GM12878 (cell line): ENCODE results near the gene NKAIN4. TPM values are rescaled to one million over a fixed set of nuclear protein-coding genes. Genes with fewer than 3 reads are reported as not detected.

Experiments used
- ATAC-seq: fragments of 200-7000 bp; cut with Tn5 transposase; 3 replicates; pipeline ENCODE4 v1.9.1; 2020; ENCODE audit warnings: mild to moderate bottlenecking, moderate library complexity
- BruUV-seq: library from RNA; stranded (reverse); fragments of 400-500 nt; replicated peaks from 2 replicates; lab custom pipeline; 2021; lab: Mats Ljungman, UMichigan
- CTCF ChIA-PET: fragments of 300-600 bp; sonication (Branson Sonifier 250); formaldehyde crosslinking; extraction: SDS; loops from one replicate; lab custom pipeline; 2021; ENCODE audit warnings: inconsistent platforms; lab: Yijun Ruan, JAX
- POLR2A ChIA-PET: fragments of 350-600 bp; formaldehyde crosslinking; extraction: SDS; loops from one replicate; lab custom pipeline; 2021; ENCODE audit warnings: inconsistent platforms; lab: Charles Lee
- RAD21 ChIA-PET: fragments of 300-600 bp; sonication (Branson Sonifier 250); formaldehyde crosslinking; loops from one replicate; lab custom pipeline; 2023; ENCODE audit warnings: antibody characterized with exemption; ENCODE audit not compliant: unreplicated experiment; lab: Charles Lee
- SMC1A ChIA-PET: fragments of 300-600 bp; sonication (Branson Sonifier 250); formaldehyde crosslinking; loops from one replicate; lab custom pipeline; 2023; ENCODE audit not compliant: unreplicated experiment, uncharacterized antibody; lab: Charles Lee
- DNase-seq: peaks from one replicate; pipeline ENCODE4 v3.0.0-alpha.2; 2011; ENCODE audit warnings: low read depth, low spot score
- FAIRE-seq: peaks from 3 replicates; lab custom pipeline; 2011; peaks lifted over from hg19 to GRCh38; lab: Jason Lieb, UNC
- H2AFZ ChIP-seq: 2 replicates; pipeline ENCODE4 v1.6.0; 2011; ENCODE audit warnings: low read depth, low read length, control low read depth; ENCODE audit not compliant: control insufficient read depth
- H3K27ac ChIP-seq: 2 replicates; pipeline ENCODE4 v1.5.1; 2011; ENCODE audit warnings: control low read depth; ENCODE audit not compliant: control insufficient read depth, insufficient read depth
- H3K27me3 ChIP-seq, 2 experiments: replicated peaks in 1 of 2; 2 replicates each; pipeline versions ENCODE4 v1.6.0 to v1.6.1; 2011; ENCODE audit warnings: low read length in 1 of 2; ENCODE audit not compliant: control insufficient read depth in 2 of 2, insufficient read depth in 2 of 2
- H3K36me3 ChIP-seq, 2 experiments: 2 replicates each; pipeline ENCODE4 v1.5.1; 2011; ENCODE audit warnings: low read length in 1 of 2; ENCODE audit not compliant: control insufficient read depth in 2 of 2, insufficient read depth in 2 of 2
- H3K4me1 ChIP-seq: 2 replicates; pipeline ENCODE4 v1.6.1; 2011; ENCODE audit warnings: mild to moderate bottlenecking, low read length, moderate library complexity, mixed read lengths; ENCODE audit not compliant: control insufficient read depth, insufficient read depth
- H3K4me2 ChIP-seq: 2 replicates; pipeline ENCODE4 v1.6.0; 2011; ENCODE audit warnings: control low read depth; ENCODE audit not compliant: control insufficient read depth, insufficient read depth
- H3K4me3 ChIP-seq: fragments of 200-600 bp; sonication (generic); 2 replicates; pipeline ENCODE4 v1.5.1; 2016
- H3K79me2 ChIP-seq: 2 replicates; pipeline ENCODE4 v1.6.0; 2011; ENCODE audit warnings: low read length; ENCODE audit not compliant: control insufficient read depth, insufficient read depth
- H3K9ac ChIP-seq: 2 replicates; pipeline ENCODE4 v1.8.0; 2011; ENCODE audit warnings: low read length, control low read depth, mixed read lengths; ENCODE audit not compliant: control insufficient read depth, insufficient read depth
- H3K9me3 ChIP-seq: replicated peaks from 3 replicates; pipeline ENCODE4 v1.5.1; 2011; ENCODE audit warnings: mild to moderate bottlenecking, low read length; ENCODE audit not compliant: control insufficient read depth, insufficient read depth
- H4K20me1 ChIP-seq: 2 replicates; pipeline ENCODE4 v1.6.0; 2011; ENCODE audit not compliant: control insufficient read depth, insufficient read depth
- ATF3 ChIP-seq: IDR thresholded peaks from 2 replicates; pipeline ENCODE4 v1.6.1; 2011; ENCODE audit warnings: low read depth, mild to moderate bottlenecking, low read length, moderate library complexity, borderline replicate concordance; ENCODE audit errors: extremely low read depth
- ATF7 ChIP-seq: fragments of 450-650 bp; IDR thresholded peaks from 2 replicates; pipeline ENCODE4 v1.6.1; 2016; ENCODE audit warnings: low read depth, mild to moderate bottlenecking
- E4F1 ChIP-seq: fragments of 450-650 bp; IDR thresholded peaks from 2 replicates; pipeline ENCODE4 v1.6.1; 2018; ENCODE audit warnings: borderline replicate concordance, mild to moderate bottlenecking; ENCODE audit not compliant: partially characterized antibody
- EED ChIP-seq: sonication (generic); IDR thresholded peaks from 2 replicates; pipeline ENCODE4 v1.6.1; 2016; ENCODE audit warnings: antibody characterized with exemption, low read depth
- HDAC6 ChIP-seq: fragments of 200-600 bp; sonication (generic); IDR thresholded peaks from one replicate; pipeline ENCODE4 v1.8.0; 2017; ENCODE audit warnings: antibody characterized with exemption; ENCODE audit not compliant: unreplicated experiment
- JUND ChIP-seq: IDR thresholded peaks from 2 replicates; pipeline ENCODE4 v1.6.1; 2012; ENCODE audit warnings: low read depth, mild to moderate bottlenecking, low read length, improper control_type of control experiment, moderate library complexity
- REST ChIP-seq: IDR thresholded peaks from 2 replicates; pipeline ENCODE4 v1.6.1; 2012; ENCODE audit warnings: mild to moderate bottlenecking, low read depth, low read length
- RFX5 ChIP-seq: IDR thresholded peaks from 2 replicates; pipeline ENCODE4 v1.6.1; 2011; ENCODE audit warnings: low read depth, low read length, improper control_type of control experiment
- SMAD5 ChIP-seq: IDR thresholded peaks from 2 replicates; pipeline ENCODE4 v1.6.1; 2016; ENCODE audit warnings: antibody characterized with exemption, low read depth
- SP1 ChIP-seq: IDR thresholded peaks from one replicate; pipeline ENCODE4 v1.6.1; 2011; ENCODE audit warnings: low read depth, low read length
- SPI1 ChIP-seq: IDR thresholded peaks from 2 replicates; pipeline ENCODE4 v1.6.1; 2011; ENCODE audit warnings: low read depth, mild to moderate bottlenecking, low read length, moderate library complexity, borderline replicate concordance; ENCODE audit not compliant: insufficient read depth
- SREBF2 ChIP-seq: IDR thresholded peaks from 2 replicates; pipeline ENCODE4 v1.6.1; 2012; ENCODE audit warnings: mild to moderate bottlenecking, low read length
- SUPT20H ChIP-seq: IDR thresholded peaks from 2 replicates; pipeline ENCODE4 v1.6.1; 2011; ENCODE audit warnings: low read depth, mild to moderate bottlenecking, low read length, moderate library complexity, borderline replicate concordance; ENCODE audit not compliant: control insufficient read depth
- ZNF274 ChIP-seq: IDR thresholded peaks from one replicate; pipeline ENCODE4 v1.8.0; 2011; ENCODE audit not compliant: insufficient read length, insufficient read depth
- WGBS: methylation state at CpG from one replicate; pipeline ENCODE4 v1.1.6; 2016; ENCODE audit warnings: low lambda C conversion rate; ENCODE audit not compliant: insufficient replicate concordance, insufficient coverage; ENCODE audit errors: missing lambda C conversion rate; 5-methylcytosine and 5-hydroxymethylcytosine counted together
- in situ Hi-C: fragments of 300-500 bp; cut with MboI; formaldehyde crosslinking; loops from 9 replicates; pipeline ENCODE4 v1.14.3; 2018; ENCODE audit warnings: mixed read lengths
- intact Hi-C: fragments of 100-400 bp; cut with micrococcal nuclease; formaldehyde crosslinking; loops from one replicate; pipeline ENCODE4 v1.14.2; 2022; ENCODE audit not compliant: unreplicated experiment
- polyA plus RNA-seq, 11 experiments: library from polyadenylated mRNA; depleted of rRNA in 4 of 11; unstranded in 6 of 11; stranded (reverse) in 5 of 11; fragments of >200 nt; fragmentation: Nextera tagmentation in 4 of 11; fragmentation: Illumina TruSeq in 1 of 11; extraction: Ambion mirVana in 4 of 11; extraction: Trizol in 1 of 11; gene quantifications; 1 replicate in 1 of 11; 2 replicates in 10 of 11; pipeline versions ENCODE4 v1.2.1 to v1.2.3, GENCODE V29; 2011 to 2016; ENCODE audit warnings: inconsistent platforms in 2 of 11, missing spikeins in 2 of 11, low read depth in 1 of 11
- total RNA-seq, 4 experiments: library from RNA; depleted of rRNA in 3 of 4; stranded (reverse); fragments of >200 nt in 3 of 4; fragmentation: Illumina TruSeq in 1 of 4; extraction: Trizol in 1 of 4; gene quantifications; 2 replicates each; pipeline versions ENCODE4 v1.2.1 to v1.2.3, GENCODE V29; 2013 to 2021

NKAIN4 gene
- total and polyA plus RNA-seq, 10 of the 15 experiments (the other 5 are each of a cell fraction or from before 2014, with no cell fraction given) = 0.11 TPM; not detected in 9

GRCh38 chr20:63293871-63294535 lies 39.7 kb upstream of the NKAIN4 start:
- intact Hi-C loops = no loop called here
- ChIA-PET CTCF (interaction anchor here (2.7 kb wide), 1 partner anchor 71 kb away, joined by 8 read pairs; no protein-coding TSS in a partner anchor), RAD21 (interaction anchor here (0.6 kb wide), 1 partner anchor 15 kb away, joined by 3 read pairs; no protein-coding TSS in a partner anchor), SMC1A (no interaction called here), POLR2A (no interaction called here)
- H4K20me1 ChIP-seq = no peaks in the 10 kb centered on the region
- no peak for FAIRE-seq
- 31% methylated on average over 14 of the region's 22 CpGs for WGBS
- H3K36me3 ChIP-seq = no peaks in the 10 kb centered on the region
- DNase-seq = no peak
- in situ Hi-C loops = no loop called here
- H3K9ac ChIP-seq = no peak overlapping the region
- no peak overlapping the region for H3K4me2 ChIP-seq
- no peaks in the 10 kb centered on the region for H3K4me1 ChIP-seq
- no peak overlapping the region for H3K27ac ChIP-seq
- no peaks in the 10 kb centered on the region; a peak in 1 of 4 replicates for H3K27me3 ChIP-seq
- H2AFZ ChIP-seq = no peak overlapping the region
- ATAC-seq = no peak
- no TSS peak for BruUV-seq
- no peaks in the 10 kb centered on the region for H3K79me2 ChIP-seq
- no peak overlapping the region for H3K4me3 ChIP-seq
- H3K9me3 ChIP-seq = no peaks in the 10 kb centered on the region
- TF ChIP-seq ATF7 (no peak), REST (no peak), JUND (no peak), ATF3 (no peak), SREBF2 (no peak), HDAC6 (no peak), SUPT20H (no peak), RFX5 (no peak), ZNF274 (no peak), SMAD5 (no peak), E4F1 (no peak), EED (no peak), SPI1 (no peak), SP1 (no peak)
